GM18511 (cell line): Measurements from ENCODE around the gene EXOC2.
"Not testable (repeated sequence)": the region's sequence is repeated elsewhere in the genome, so short reads cannot be mapped to it uniquely, and the experiment has no call there.

Source experiments
- ATAC-seq: cut with Tn5 transposase; IDR thresholded peaks from one replicate; pipeline ENCODE4 v1.9.1; 2021; ENCODE audit warnings: mild to moderate bottlenecking, moderate library complexity; ENCODE audit not compliant: unreplicated experiment

EXOC2 gene

DNA sequence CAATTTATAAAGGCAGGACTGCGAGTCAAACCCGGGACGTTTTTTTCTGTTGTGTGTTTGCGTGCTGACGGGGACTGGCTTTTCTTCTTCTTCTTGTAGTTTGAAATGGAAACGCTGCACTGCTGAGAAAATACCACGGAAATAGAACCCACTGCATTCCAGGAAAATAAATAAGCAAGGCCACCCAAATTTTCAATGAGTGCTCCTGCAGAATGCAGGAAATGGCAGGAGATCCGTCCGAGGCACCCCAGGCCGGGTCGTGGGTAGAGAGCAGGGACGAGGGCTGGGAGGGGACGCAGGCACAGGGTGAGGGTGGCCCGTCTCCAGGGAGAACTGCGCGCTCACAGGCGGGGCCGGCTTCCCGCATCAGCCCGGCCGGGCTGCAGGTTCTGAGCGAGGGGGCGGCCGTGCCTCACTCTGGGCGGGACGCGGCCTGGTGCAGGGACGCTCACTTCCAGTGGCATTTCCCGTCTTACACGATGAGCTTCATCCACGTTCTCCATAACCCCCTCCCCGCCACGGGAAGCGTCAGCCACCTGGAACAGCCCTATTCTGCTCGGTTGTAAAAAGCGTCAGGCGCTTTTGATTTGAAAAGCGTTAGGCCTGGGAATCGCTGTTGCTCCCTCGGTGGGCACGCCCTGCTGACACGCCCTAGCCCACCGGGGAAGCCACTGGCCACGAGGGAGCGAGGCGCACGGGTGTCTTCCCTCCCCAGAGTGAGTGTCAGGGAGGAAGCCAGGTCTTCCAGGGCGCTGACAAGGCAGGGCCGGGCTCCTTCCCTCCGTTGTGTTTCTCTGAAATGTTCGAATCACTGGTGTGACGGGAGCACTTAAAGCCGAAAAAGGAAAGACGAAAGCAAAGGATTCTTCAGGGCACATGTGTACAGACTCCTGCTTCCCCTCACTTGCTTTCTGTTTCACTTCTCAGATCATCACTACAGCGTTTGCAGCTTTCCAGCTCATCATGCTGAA is 17.9 kb upstream of the EXOC2 start:
- ATAC-seq, result peak; percentile 97

DNA sequence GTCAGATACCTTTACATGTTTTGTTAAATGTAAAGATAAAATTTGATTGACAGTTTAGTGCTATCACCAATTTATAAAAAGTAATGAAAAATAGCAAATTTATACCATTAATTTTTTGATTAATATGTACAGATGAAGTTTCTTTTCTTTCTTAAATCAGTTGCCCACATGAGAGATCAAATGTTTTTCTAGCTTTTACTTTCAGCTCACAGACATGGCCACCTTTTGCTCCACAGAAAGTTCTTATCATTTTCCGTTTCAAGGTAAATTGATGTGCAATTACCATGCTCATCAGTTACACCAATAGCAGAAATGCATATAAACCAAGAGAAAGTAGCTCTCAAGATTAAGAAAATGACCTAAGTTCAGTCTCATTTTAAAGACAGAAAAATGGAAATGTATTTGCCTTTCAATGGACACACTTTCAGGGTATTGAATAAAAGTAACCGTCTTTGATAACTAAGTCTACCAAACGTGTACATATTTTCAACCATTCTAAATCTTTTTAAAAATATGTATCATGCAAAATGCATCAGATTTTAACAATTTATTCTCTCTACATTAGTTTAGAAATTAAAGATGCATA is 16.6 kb upstream of the EXOC2 start:
- ATAC-seq, result no peak

DNA sequence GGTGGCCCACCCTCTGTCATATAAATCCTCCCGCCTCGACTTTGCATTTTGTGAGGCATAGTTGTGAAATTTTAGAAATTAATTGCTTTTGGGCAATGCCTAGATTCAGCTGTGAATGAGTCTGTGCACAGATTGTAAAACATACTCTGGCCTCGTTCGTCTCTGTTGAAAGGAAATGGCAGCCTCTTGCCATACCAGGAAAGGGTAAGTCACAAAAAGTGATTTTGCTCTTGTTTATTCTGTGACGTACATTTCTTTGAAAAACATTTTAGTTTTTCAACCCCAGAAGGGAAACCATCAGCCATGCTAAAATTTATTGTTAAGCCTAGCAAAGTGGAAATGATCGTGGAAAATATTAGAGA is 15.3 kb upstream of the EXOC2 start:
- ATAC-seq, result no peak

DNA sequence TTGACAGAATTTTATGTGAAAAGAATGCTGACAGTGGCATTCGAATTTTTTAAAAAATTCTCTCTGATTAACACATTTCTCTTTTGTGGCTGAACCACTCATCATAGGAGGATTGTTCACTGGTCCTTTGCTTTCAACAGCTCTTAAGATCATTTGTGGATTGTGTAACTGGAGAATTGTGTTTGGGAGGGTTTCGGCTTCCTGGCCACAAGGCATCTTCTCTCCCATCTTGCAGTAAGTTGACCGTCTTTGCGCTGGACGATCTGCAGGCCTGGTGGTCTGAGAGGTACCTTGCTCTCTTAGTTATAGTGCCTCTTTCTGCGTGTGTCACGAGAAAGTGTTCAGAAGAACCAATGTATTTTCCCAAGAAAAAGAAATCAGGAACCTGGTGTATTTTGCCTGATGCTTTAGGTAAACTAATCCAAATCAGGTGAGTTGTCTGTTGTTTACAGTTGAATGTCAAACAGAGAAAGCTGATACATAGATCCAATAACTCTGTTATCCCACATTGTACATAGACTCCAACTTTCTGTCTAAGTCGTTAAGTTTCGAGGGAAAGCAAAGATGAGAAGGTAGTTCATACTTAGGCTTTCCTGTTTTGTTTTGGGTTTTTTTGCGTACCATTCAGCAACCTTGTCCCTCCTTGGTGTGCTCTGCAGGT is 14.8 kb upstream of the EXOC2 start:
- ATAC-seq, result no peak

DNA sequence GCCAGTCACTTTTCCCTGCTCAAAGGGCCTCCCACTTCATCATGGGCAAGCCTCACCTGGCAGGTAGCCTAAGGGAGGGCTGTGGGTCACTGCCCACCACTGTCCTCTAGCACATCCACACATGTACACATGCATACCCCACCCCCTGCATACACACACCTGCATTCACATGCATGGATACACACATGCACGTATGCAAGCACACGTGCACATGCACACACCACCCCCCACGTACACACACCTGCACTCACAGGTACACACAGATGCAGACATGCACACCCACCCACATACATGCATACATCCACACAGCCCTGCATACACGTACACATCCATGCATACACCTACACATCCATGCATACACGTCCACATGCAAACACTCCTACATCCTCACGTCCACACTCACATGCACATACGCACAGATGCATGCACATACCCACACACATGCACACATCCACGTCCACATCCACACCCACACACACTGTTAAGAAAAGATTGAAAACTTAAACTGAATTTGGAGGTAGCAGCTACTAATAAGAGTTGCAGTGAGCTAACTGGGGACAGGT is 14.0 kb upstream of the EXOC2 start:
- no peak for ATAC-seq

DNA sequence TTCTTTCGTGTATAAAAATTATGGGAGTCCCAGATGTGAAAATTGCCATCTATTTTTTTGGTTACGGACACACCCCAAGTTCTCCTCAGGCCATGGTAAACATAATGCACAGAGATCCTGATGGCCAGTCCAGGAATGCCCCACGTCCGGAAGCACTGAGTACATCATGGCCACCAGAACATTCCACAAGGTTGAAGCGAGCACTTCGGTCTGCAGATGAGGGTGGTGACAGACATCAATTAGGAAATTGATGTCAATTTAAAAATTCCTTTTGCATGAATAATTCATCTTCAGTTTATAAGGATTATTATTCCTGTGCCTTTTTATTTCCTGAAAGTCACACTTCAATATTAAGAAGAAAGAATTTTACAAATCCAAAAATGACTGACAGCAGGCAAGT is 13.2 kb upstream of the EXOC2 start:
- no peak for ATAC-seq

DNA sequence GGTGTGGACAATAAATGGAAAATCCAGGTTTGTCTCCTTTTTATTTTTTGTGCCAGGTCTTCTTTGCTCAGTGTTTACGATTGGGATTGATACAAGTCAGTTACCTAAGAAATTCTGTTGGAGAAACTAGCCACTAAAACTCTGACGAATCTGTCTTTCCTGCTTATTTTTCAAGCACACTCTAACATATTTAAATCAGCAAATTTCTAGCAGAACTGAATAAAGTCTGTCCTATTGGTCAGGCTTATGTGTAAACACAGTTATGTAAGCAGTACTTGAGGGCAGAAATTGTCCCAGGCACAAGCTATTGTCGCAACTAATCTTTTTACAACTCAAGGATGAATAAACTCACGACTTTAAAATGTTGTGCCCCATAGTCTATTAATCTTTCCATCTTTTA is 12.1 kb upstream of the EXOC2 start:
- ATAC-seq, result no peak

DNA sequence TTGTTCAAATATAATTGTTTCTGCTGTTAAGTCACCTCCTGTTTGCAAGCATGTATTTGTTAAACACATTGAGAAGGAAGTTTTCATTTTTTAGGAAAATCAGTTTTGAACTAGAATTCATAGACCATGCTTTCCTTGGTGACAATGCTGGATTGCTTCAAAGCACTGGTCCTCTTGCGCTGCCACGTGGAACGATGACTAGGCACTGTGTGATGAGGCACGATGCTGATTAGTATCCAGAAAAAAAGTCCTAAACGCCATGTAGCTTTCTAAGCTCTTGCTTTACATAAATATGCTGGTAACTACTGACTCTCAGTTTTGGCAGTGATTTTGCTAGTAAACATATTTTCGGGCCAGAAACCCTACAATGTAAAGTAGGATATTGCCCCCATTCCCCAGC is 11.1 kb upstream of the EXOC2 start:
- no peak for ATAC-seq

DNA sequence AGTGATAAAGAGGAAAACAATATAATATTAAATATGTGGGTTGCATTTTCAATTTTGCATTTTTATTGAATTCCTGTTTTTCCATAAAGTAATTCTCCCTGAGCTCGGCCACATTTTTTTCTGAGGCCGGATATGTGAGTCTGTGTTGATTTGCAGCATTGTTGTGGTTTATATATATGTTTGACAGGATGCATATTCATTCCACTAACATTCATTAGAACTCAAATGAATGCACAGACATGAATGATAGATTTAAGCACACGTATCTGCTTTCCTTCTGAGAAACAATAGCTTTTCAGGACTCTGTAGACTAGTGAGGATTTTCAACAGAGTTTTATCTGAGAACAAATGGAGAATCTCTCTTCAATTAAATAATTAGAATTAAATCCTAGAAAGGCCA is 10.6 kb upstream of the EXOC2 start:
- ATAC-seq, result no peak

DNA sequence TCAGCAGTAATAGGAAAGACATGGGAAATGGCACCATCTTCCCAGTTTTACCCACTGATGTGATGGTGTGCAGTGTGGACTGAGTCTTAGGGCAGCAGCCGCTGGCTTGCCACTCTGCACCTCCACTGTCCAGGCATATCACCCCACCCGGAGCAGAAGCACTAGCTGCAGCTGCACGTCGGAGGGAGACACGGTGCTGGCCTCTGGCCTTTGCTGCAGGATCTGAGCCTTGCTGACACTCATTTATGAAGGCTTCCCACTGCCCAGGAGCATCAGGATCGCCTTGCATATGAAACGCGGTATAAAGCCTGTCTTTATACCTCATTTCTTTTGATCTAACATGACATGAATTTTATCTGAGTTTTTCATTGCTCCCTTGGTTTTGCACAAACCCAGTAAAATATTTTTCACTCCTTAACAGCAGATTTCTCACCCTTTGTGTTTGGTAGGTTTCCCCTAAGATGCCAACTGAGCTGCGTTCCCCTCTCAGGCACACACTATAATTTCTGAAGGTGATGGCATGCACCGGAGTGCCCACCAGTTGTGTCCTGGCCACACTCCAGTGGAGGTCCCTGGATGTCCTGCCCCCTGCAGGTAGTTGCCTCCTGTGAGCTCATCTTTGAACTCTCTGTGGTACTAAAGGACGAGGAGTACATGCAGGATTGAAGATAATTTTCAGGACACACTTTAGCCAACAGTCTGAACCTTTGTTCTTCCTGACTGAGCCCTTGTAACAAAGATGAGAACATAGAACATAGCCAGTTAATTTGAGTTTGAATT is 9.0 kb upstream of the EXOC2 start:
- no peak for ATAC-seq

DNA sequence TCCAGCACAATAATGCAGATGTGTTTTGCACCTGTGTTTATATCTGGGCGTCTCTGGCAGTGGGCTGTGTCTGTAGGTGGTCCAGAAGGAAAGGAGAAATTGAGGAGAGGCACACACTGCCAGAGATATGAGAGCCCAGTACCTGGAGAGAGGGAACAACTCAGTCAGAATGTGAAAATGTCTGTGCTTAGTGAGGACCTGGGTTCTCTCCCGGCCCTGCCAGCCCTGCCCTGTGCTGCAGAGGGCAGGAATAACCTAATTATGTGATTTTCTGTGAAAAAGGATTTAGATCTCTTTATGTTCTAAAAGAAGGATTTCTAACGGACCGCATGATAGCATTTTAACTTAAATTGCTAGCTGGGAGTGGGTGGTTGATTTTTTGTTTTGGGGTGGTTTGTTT is 8.3 kb upstream of the EXOC2 start:
- ATAC-seq, result no peak

DNA sequence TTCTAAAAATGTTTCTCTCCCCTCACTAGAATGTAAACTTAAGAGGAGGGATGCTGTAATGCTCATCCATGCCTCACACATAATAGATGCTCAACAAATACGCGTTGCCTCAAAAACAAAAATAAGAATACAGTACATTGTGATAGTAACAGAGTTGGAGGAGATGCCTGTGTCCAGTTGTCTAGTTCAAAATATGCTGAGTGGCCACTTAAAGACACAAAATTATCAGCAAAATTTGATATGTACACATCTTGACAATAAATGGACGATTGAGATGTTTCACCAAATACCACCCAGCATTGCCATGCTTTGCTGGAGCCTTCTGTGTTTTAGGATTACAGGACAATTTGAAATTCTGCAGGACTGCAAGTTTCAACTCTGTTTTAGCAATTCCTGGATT is 7.6 kb upstream of the EXOC2 start:
- ATAC-seq, result no peak

DNA sequence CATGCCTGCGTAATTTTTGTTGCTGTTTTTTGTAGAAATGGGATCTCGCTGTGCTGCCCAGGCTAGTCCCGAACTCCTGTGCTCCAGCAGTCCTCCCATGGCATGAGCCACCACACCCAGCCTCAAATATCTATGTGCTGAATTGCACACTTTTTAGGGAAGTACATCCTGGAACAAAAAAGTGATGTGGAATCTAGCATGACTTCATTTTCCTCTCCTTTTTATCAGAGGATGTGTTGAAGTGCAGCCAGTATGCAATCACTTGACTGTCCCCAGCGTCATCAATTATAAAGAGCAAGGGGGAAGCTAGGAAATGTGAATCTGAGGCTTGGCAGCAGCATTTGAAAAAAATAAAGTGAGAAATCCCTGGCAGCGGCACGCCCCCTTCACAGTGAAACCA is 6.4 kb upstream of the EXOC2 start:
- ATAC-seq, result no peak

DNA sequence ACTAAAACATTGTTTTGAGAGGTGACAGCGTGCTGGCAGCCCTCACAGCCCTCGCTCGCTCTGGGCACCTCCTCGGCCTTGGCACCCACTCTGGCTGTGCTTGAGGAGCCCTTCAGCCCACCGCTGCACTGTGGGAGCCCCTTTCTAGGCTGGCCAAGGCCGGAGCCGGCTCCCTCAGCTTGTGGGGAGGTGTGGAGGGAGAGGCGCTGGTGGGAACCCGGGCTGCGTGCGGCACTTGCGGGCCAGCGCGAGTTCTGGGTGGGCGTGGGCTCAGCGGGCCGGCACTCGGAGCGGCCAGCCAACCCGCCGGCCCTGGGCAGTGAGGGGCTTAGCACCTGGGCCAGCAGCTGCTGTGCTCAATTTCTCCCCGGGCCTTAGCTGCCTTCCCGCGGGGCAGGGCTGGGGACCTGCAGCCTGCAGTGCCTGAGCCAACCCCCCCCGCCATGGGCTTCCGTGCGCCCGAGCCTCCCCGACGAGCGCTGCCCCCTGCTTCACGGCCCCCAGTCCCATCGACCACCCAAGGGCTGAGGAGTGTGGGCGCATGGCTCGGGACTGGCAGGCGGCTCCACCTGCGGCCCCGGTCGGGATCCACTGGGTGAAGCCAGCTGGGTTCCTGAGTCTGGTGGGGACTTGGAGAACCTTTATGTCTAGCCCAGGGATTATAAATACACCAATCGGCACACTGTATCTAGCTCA is 1.6 kb upstream of the EXOC2 start:
- not testable (repeated sequence) for ATAC-seq

DNA sequence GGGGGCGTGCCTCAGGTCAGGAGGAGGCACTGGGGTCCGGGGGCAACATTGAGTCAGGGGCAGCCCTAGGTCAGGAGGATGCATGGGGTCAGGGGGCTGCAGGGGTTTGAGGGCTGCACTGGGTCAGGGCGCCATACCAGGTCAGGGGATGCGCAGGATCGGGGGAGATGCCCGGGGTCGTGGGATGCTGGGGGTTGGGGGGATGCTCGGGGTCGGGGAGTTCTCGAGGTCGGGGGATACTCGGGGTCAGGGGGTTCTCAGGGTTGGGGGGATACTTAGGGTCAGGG is 727 bp upstream of the EXOC2 start:
- ATAC-seq, result no peak

DNA sequence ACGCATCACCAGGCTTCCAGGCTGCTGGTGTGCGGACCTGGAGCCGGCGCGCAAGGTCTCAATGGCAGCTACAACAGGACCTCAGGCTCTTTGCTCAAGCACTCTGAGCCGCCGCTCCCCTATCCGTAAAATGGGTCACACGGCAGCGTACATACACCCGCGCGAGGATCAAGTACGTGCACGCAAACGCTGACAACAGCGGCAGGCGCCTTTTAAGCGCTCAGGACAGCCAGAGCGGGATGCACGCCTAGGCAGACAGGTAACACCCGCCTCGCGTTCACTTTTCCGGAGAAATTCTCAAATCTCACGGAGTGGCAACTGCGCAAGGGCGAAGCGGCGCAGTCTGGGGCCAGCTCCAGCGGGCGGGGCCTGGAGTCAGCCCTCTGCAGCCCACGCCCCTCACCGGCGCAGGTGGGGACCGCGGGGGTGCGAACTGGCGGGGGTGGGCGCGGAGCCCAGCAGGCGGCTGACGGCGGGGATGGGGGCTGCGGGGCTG is 535 bp downstream of the EXOC2 start:
- peak; percentile 85 for ATAC-seq

DNA sequence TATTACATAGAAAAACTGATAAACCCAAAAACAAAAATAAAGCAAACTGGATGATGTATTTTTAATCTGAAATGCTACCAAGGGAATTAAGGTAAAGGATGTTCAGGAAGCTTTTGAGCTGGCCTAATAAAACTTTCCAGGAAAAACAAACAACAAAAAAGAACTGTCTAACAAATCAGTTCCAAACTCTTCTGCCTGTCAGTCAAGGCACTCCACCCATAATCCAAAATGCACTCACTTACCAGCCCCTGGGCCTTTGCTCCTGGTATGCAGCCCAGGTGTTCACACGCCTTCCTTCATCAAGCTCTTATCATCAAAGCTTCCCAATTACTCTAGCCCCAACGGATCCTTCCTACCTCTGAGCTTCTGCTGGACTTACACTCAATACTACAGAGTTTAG is 3.7 kb downstream of the EXOC2 start:
- no peak for ATAC-seq

DNA sequence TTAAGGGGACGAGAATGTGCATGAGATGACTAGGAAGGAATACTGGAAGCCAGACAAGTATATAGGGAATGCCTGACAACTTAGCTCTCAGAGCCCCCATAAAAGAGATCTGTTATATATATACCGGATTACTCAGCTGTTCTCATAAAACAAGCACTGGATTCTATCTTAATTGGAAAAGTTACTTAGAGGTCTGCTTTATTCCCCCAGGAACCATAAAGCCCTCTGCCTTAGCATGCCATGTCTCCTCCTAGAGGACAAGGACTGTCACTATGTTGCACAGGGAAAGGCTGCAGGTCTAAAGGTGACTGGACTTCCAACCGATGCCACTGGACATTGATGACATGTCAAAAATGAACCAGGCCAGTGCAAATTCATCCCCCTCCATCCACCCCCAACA is 6.4 kb downstream of the EXOC2 start:
- no peak for ATAC-seq

DNA sequence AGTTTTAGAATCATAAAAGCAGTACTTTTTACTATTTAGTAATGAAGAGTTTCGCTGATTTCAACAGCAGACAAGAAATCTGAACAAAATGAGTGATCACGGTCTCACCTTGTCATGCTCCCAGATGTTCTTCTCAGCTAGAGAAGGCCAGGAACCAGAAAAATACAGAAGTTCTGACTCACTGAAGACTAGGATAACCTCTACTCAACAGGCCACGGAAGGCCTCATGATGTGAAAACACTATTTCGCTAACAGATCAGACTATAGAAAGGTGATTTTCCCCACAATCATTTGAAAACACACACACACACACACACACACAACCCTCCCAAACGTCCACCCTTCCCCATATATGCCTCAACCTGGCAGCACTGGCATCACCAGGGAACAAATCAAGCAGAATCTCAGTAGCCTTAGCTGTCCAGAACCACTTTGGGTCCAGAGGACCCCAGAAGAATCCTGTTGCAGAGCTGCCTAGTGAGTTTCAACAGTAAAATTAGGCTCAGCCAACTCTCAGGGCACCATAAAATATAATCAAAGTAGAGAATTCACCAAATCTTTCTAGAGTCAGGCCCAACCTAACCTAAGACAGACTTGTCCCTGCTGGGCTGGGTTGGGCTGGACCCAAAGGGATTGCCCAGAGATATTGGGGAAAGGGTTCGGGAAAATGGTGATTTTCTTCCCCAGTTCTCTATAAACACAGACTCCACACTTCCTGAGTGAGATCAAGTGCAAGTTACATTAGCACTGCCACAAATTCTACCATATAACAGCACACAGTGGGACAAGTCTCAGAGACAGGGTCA is 7.9 kb downstream of the EXOC2 start:
- ATAC-seq, result peak; percentile 90
